OCI-LY3 (cell line): ENCODE measurements around the gene EEF2K.

Source experiments
- H2AFZ ChIP-seq: fragments of 200-600, 300-600 bp; shearing (Covaris generic); 2 replicates; pipeline ENCODE4 v1.6.0; 2014; ENCODE audit warnings: antibody characterized with exemption, low read depth, low read length
- H3K27ac ChIP-seq: fragments of 200-600, 300-600 bp; sonication (generic); 2 replicates; pipeline ENCODE4 v1.5.1; 2014; ENCODE audit warnings: mild to moderate bottlenecking, low read length, moderate library complexity, mixed read lengths
- H3K27me3 ChIP-seq: fragments of 200-600, 300-600 bp; sonication (generic); 2 replicates; pipeline ENCODE4 v1.6.1; 2014; ENCODE audit warnings: low read depth, low read length, mixed read lengths
- H3K36me3 ChIP-seq: fragments of 200-600, 300-600 bp; sonication (generic); replicated peaks from 2 replicates; pipeline ENCODE3; 2014; ENCODE audit warnings: low read depth, low read length, mixed read lengths
- H3K4me1 ChIP-seq: fragments of 300-600, 200-600 bp; sonication (generic); 2 replicates; pipeline ENCODE4 v1.6.1; 2014; ENCODE audit warnings: low read length, mixed read lengths
- H3K4me2 ChIP-seq: fragments of 200-600, 300-600 bp; sonication (generic); 2 replicates; pipeline ENCODE4 v1.6.1; 2014; ENCODE audit warnings: low read length, mixed read lengths
- H3K4me3 ChIP-seq: fragments of 300-600, 200-600 bp; sonication (generic); 2 replicates; pipeline ENCODE4 v1.5.1; 2014; ENCODE audit warnings: antibody characterized with exemption, mild to moderate bottlenecking, low read length, moderate library complexity
- H3K79me2 ChIP-seq: fragments of 300-600, 200-600 bp; shearing (Covaris generic); 2 replicates; pipeline ENCODE4 v1.6.1; 2014; ENCODE audit warnings: mild to moderate bottlenecking, low read length, mixed read lengths
- H3K9ac ChIP-seq: fragments of 300-600, 200-600 bp; shearing (Covaris generic); 2 replicates; pipeline ENCODE4 v1.6.0; 2014; ENCODE audit warnings: mild to moderate bottlenecking, low read length, moderate library complexity
- H3K9me3 ChIP-seq: fragments of 200-600, 300-600 bp; shearing (Covaris generic); 2 replicates; pipeline ENCODE4 v1.6.1; 2014; ENCODE audit warnings: low read length, mixed read lengths; ENCODE audit not compliant: insufficient read depth
- H4K20me1 ChIP-seq: fragments of 200-600, 300-600 bp; sonication (generic); 2 replicates; pipeline ENCODE4 v1.6.1; 2016; ENCODE audit warnings: low read length, mixed read lengths; ENCODE audit not compliant: insufficient read depth
- EZH2phosphoT487 ChIP-seq: fragments of 200-600 bp; shearing (Covaris generic); IDR thresholded peaks from 2 replicates; pipeline ENCODE4 v1.6.1; 2018; ENCODE audit warnings: antibody characterized with exemption, mixed run types, low read depth
- TF ChIP-seq, protein P1 (sequence below): fragments of 200-600, 300-600 bp; sonication (generic); IDR thresholded peaks from 2 replicates; pipeline ENCODE4 v1.5.1; 2014; ENCODE audit warnings: antibody characterized with exemption, low read length, low read depth

EEF2K gene

DNA sequence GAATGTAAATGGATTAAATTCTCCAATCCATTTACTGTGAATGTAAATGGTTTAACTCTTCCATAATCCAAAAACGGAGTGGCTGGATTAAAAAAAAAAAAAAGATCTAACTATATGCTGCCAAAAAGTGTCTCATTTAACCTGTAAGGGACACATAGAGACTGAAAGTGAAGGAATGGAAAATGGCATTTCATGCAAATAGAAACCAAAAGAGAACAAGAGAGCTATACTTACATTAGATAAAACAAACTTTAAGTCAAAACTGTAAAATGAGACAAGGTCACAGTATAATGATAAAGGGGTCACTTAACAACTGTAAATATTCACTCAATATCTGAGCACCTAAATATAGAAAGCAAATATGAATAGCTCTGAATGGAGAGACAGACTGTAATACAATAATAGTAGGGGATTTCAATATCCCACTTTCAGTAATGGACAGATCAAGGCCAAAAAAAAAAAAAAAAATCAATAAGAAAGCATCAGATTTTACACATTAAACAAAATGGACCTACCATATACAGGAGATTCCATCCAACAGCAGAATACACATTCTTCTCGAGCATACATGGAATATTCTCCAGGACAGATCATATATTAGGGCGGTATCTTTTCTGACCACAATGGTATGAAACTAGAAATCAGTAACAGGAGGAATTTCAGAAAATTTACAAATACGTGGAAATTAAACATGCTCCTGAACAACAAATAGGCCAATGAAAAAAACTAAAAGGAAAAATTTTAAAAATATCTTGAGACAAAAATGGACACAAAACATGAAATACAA, 132.0 kb downstream of the EEF2K start:
- Histone ChIP-seq H3K4me1 (no peaks in the 10 kb centered on the region), H3K4me2 (no peak overlapping the region), H3K36me3 (peaks cover 70% of the 10 kb centered on the region), H3K9ac (no peak overlapping the region), H4K20me1 (no peaks in the 10 kb centered on the region), H3K27ac (no peak overlapping the region), H3K79me2 (no peaks in the 10 kb centered on the region), H3K4me3 (no peak overlapping the region), H2AFZ (no peak overlapping the region), H3K9me3 (peaks cover 22% of the 10 kb centered on the region; the same call in 1 of the 2 replicates), H3K27me3 (no peaks in the 10 kb centered on the region)
- TF ChIP-seq, protein P1, sequence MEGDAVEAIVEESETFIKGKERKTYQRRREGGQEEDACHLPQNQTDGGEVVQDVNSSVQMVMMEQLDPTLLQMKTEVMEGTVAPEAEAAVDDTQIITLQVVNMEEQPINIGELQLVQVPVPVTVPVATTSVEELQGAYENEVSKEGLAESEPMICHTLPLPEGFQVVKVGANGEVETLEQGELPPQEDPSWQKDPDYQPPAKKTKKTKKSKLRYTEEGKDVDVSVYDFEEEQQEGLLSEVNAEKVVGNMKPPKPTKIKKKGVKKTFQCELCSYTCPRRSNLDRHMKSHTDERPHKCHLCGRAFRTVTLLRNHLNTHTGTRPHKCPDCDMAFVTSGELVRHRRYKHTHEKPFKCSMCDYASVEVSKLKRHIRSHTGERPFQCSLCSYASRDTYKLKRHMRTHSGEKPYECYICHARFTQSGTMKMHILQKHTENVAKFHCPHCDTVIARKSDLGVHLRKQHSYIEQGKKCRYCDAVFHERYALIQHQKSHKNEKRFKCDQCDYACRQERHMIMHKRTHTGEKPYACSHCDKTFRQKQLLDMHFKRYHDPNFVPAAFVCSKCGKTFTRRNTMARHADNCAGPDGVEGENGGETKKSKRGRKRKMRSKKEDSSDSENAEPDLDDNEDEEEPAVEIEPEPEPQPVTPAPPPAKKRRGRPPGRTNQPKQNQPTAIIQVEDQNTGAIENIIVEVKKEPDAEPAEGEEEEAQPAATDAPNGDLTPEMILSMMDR: no peak
- TF ChIP-seq EZH2phosphoT487: no peak
